GM21786 (cell line): ENCODE measurements around the gene MPPE1.
"Not testable (repeated sequence)": the region's sequence is repeated elsewhere in the genome, so short reads cannot be mapped to it uniquely, and the experiment has no call there.

Source experiments
- ATAC-seq: cut with Tn5 transposase; IDR thresholded peaks from one replicate; pipeline ENCODE4 v1.9.1; 2021; ENCODE audit not compliant: unreplicated experiment

Gene MPPE1

DNA sequence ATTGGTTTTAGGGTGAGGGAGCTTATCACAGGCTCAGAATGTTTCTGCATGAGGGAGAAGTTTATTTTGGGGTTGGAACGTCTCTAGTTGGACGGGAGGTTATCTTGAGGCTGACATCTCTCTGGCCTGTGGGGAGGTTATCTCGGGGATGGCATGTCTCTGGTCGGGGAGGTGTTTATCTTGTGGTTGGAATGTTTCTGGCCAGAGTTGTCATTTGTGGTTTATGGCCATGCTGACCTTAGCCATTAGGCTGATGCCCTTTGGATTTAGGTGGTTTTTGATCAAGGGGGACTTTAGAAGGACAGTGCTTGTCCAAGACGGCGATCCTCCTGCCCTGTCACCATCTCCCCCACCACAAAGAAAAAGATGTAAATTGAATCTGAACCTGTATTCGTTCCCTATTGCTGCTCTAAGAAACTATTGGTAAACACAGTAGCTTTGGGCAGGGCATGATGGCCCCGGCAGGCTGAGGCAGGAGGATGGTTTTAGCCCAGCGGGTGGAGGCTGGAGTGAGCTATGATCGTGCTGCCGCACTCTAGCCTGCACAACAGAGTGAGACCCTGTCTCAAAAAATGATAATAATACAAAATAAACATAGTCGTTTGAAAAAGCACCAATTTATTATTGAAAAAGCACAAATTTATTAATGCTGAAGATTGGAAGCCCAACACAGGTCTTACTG, 17.8 kb upstream of the MPPE1 start:
- ATAC-seq: no peak

DNA sequence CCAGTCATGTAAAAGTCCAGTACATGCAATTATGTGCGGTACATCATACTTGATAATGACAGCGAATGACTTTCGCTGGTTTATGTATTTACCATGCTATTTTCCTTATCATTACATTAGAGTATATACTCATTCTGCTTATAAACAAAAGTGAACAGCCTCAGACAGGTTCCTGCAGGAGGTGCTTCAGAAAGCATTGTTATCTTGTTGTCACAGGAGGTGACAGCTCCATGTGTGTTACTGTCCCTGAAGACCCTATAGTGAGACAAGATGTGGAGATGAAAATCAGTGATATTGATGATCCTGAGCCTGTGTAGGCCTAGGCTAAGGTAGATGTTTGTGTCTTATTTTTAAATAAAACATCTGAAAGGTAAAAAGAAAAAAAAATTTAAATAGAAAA, 15.3 kb upstream of the MPPE1 start:
- ATAC-seq: no peak

DNA sequence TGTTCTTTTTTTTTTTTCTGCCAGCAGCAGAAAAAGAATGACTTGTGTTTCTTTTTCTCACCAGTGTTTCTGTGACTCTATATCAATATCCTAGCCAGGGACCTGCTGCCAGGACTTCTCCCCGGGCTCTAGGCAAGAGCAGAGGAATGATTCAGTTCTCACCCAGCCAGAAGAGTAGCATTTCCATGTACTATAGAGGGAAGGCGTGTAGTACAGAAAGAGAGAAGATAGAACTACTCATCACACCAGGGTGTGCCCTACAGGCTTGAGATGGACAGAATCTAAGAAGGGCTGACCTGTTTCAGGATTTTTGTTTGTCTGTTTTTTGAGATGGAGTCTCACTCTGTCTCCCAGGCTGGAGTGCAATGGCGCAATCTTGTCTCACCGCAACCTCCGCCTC, 11.4 kb upstream of the MPPE1 start:
- not testable (repeated sequence) for ATAC-seq

DNA sequence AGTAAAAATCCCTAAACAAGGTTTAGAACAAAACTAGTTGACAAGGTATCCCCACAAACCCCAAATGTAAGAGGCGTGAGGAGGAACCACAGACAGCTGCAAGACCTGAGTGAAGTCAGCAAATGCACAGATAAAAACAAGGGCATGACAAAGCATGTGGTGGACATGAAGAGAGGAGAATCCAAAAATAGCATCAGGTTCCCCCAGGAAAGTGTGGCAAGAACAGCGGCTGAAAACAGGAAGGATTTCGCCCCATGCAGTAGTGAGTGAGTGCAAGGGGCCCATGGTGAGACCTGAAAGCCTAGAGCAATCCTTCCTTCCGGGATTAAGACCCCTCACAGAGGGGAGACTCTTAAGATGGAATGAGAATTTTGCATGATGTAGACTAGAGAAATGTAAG, 8.8 kb upstream of the MPPE1 start:
- ATAC-seq: not testable (repeated sequence)

DNA sequence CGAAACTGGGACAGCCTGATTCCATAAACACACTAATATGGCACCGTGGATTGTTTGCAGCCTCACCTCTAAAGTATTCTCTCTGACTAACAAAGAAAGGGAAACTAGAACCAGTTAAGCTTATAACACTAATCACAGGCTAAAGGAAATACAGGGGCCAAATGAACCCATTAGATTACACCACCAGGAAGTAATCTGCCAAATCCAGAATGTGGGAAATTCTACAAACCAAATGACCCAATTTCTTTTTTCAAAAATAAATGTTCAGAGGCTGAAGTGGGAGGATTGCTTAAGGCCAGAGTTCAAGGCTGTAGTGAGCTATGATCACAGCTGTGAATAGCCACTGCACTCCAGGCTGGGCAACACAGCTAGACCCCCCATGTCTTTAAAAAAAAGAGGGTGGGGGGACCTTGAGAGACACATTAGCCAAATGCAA, 1.5 kb upstream of the MPPE1 start:
- no peak for ATAC-seq

DNA sequence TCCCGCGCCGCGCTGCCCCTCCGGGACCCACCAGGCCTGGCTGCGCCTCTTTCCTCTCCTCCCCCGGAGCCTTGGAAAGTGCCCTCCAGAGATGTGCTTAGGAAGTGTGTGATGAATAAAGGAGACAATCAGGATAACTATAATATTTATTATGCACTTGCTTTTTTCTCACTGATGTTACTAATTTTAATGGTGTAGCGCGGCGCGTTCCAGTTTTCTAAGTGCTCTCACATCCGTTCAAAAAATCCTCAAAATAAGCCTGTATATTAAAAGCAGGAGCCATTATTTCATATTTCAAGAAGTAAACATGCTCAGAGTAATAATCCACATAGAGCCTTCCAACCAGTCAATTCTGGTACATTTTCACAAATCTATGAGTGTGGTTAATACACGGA, 941 bp upstream of the MPPE1 start:
- ATAC-seq: no peak

DNA sequence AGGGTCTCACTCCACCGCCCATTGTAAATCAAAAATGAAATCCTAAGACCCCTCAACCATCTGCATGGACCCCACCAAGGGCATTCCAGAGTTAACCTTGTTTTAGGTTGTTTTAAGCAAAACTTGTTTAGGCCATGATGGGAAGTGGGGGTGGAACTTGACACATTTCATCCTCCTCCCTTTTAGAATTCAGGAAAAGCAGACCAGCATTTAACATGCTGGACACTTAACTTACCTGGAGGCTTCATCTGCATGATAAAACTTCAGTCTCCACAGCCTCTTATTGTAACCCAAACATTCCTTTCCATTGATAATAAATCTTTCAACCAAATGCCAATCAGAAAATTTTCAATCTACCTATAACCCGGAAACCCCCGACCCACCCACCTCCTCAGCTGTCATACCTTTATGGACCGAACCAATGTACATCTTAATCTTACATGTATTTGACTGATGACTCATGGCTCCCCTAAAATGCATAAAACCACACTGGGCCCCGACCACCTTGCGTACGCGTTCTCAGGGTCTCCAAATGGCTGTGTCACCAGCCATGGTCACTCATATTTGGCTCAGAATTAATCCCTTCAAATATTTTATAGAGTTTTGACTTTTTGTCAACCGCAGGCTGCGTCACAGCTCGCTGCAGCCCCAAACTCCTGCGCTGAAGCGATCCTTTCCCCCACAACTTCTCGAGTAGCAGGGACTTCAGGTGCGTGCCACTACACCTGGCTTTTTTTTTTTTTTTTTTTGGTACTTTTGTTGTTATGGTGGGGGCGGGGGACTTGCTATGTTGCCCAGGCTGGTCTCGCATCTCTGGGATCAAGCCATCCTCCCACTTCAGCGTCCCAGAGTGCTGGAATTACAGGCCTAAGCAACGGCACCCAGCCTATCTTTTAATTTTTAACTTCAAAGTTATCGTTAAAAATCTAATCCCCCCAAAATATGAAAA, 917 bp downstream of the MPPE1 start:
- ATAC-seq: no peak

DNA sequence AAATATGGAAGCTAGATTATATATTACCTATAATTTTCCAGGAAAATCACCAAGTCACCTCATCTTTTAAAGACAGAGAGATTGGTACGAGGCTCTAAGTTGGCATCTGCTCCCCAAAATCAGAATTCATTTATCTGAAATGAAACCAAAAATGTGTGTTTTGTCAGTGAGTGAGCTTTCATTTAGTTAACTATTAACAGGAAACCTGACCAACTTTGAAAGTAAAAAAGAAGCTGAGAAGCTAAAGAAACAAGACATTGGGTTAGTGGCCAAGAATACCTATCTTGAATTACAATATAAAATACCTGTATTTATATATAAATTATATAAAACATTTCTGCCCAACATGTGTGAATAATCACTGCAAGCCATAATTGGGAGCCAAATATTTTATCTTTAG, 1.9 kb downstream of the MPPE1 start:
- no peak for ATAC-seq

DNA sequence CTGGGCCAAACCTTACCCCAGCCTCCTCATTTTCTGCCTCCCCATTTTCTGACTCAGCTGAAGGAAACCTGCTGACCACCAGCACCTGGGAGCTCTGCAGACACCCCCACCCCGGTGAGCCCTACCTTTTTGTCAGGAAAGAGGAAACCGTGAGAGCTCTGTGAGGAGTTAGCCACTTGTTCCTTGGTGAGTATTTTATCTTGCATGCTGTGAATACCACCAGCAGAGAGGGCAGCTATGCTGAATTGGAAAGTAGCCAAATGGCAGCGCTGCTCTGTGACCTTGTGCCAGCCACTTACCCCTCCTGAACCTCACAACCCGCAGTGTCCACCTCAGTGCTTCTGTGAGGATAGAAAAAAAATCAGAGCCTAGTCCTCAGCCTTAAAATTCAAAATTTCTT, 2.5 kb downstream of the MPPE1 start:
- ATAC-seq: no peak

DNA sequence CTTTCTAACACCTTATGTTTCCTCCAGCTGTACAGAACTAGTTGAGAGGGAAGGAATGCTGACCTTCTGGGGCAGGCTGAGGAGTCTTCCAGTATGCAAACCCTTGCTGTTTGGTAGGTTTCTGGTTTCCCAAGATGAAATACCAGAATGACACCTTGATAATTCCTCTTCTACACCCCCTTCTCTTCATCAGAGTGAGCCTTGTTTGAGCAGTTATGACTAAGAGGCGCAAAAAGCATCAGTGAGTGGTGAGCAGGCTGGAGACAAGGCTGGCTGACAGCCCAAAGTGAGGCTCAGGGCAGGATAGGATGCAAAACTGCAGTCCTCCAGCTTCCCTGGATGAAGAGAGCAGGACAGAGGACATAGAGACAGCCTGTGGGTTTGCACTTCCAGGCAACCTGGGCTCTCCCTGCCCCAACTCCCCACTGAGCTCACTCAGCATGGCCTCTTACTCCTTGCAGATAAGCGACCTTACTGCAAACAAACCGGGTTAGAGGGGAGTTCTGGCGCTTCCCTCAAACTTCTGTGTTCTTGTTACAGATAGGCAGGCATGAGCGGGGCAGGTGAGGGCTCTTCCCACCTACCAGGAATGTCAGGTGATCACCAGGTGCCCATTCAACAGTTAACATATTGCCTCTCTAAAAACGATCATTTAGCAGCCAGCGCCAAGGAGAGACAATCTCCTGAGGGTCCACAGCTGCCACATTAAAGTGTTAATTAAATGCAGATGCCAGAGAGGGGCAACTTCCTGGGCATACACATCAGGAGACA, 5.4 kb downstream of the MPPE1 start:
- no peak for ATAC-seq

DNA sequence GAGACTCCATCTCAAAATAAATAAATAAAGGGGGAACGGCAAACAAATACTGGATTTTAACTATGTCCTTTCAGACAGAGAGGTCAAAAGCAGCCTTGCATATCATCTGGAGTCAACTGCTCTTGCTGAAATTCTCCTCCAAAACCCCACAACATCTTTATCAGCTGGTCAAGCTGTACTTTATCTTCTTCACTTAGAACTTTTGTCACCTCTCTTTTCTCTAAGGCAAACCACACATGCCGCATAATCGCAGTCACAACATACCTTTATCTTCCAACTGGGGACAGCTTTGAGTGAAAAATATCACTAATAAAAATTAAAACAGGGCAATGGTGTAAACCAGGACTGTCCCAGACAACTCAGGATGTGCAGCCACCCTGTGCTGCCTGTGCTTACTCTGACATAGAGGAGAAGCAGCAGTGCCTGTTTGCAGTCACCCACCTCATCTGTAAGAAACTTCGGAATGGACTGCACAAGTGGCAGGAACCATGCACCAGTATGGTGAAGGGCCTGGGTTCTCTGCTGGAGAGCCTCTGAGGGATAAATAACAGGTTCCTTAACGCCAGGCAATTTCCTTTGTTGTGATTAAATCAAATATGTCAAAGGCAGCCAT, 6.2 kb downstream of the MPPE1 start:
- ATAC-seq: no peak

DNA sequence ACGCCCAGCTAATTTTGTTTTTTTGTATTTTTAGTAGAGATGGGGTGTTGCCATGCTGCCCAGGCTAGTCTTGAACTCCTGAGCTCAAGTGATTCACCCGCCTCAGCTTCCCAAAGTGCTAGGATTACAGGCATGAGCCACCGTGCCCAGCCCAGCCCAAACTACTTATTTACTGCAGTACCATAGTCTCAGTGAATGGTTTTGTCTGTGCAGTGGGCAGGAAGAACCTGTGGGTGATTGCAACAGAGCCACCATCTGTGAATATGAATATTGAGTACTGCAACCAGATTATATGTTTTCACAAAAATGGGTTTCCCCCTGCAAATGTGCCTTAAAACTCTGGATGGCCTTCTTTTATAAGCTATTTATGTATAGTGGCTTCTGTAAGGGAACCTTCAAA, 9.1 kb downstream of the MPPE1 start:
- no peak for ATAC-seq

DNA sequence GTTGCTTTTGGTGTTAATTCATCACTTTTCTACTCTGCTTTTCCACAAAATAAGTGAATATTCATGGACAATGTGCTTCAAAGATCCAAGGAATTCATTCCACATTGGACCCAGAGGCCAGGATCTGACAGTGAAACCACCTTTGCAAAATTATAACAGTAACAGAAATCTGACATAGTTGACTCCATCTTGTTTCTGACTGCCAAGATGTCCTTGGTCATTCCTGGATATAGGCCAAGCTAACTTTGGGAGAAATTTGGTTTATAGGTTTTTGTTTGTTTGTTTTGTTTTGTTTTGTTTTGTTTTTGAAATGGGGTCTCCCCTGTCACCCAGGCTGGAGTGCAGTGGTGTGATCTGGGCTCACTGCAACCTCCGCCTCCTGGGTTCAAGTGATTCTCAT, 10.3 kb downstream of the MPPE1 start:
- ATAC-seq: no peak

DNA sequence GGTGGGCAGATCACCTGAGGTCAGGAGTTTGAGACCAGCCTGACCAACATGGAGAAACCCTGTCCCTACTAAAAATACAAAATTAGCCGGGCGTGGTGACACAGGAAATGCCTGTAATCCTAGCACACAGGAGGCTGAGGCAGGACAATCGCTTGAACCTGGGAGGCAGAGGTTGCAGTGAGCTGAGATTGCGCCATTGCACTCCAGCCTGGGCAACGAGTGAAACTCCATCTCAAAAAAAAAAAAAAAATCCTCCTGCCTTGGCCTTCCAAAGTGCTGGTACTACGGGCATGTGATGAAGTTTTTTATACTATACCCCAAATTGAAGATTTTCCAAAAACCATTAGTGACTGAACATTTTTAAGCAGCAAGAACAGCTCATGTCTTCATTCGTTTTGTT, 15.7 kb downstream of the MPPE1 start:
- ATAC-seq: not testable (repeated sequence)

DNA sequence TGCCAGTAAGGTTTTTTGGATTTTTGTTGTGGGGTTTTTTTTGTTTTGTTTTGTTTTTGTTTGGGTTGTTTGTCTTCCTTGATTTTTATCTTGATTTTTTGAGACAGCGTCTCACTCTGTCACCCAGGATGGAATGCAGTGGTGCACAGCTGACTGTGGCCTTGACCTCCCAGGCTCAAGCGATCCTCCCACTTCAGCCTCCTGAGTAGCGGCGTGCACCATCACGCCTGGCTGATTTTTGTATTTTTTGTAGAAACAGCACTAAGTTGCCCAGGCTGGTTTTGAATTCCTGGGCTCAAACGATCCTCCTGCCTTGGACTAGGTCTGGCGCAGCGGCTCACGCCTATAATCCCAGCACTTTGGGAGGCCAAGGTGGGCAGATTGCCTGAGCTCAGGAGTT, 16.4 kb downstream of the MPPE1 start:
- no peak for ATAC-seq

DNA sequence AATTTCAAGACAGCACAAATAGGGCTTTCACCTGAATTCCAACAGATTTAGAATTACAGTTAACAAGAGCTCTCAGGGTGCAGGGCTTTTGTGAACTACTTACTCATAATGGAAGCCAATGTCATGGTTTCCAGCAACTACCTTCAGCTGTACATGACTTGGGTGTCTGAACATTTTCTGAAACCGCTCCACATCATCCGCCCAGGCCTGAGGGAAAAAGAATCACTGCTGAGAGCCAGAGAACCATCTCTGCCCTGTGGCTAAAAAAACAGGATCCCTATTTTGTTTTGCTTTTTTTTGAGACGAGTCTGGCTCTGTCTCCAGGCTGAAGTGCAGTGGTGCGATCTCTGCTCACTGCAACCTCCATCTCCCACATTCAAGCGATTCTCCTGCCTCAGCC, 18.8 kb downstream of the MPPE1 start:
- ATAC-seq: no peak

DNA sequence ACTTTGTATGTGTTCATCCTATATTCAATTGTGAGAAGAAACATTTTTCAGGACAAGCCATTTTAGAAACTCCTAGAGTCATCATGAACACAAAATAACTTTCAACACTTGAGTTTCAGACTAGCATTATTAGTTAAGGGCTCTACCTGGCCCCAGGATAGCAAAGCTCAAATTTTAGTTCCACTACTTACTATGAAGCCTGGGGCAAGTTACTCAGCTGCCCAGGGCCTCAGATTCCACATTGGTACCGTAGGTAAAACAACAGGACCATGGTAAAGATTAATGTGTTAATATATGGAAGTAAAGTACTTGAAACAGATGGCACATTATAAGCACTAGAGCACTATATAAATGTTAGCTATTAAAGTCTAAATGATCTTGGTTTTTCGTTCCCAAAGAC, 19.4 kb downstream of the MPPE1 start:
- ATAC-seq: no peak

DNA sequence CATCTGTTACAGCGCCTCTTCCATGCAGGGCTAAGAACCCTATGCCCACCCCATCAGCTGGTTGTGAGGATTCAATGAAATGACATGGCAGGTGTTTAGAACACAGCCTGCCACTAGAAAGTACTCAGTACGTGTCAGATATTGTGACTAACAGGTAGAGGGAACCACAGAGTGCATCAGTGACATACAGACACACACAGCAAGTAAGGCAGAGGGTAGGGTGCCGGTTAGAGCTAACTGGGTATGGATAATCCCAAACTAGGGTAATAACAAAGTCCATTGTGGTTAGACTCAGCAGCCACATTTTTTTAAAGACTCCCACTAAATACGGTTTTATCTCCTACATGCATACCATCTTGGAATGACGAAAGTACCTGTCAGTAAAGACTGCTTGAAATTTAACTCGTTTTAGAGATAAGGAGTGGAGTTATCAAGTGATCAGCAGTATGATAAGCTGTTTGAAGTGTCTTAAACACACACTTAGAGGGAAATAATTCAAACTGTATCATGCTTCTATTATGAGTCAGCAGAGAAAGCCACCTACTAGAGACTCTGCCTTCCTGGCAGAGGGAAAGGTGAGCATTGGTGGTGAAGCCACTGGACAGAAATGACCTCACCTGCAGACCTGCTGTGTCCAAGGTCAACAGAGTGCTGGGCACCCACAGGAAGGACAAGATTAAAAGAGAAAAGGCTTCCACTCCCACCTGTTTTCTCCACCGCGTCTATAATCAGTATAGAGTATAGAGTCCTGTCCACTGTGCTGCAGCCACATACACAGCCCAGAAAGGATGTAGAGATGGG, 20.6 kb downstream of the MPPE1 start:
- ATAC-seq: no peak

DNA sequence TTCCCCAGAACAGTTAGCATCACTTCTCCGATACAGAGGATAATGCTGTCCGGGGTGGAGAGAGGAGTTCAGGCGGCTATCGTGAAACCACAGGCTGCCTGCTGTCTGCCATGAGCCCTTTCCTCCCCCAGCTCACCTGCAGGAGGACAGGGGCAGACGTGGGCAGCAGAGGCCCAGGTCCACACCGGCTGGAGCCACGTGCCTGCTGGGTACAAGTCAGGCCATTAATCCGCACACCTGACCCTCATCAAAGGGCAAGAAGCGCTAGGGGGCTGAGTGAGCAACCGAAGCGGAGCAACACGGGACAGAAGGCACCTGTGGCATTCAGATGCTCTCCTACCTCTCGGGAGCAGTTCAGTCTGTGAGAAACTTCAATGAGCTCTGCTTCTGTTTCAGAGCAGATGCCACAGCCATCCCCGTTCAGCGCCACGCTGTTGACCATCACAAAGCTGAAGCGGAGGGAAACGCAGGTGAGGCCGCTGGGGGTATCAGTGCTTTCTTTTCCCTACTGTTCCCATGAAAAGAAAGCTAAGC, 21.5 kb downstream of the MPPE1 start:
- ATAC-seq: no peak

DNA sequence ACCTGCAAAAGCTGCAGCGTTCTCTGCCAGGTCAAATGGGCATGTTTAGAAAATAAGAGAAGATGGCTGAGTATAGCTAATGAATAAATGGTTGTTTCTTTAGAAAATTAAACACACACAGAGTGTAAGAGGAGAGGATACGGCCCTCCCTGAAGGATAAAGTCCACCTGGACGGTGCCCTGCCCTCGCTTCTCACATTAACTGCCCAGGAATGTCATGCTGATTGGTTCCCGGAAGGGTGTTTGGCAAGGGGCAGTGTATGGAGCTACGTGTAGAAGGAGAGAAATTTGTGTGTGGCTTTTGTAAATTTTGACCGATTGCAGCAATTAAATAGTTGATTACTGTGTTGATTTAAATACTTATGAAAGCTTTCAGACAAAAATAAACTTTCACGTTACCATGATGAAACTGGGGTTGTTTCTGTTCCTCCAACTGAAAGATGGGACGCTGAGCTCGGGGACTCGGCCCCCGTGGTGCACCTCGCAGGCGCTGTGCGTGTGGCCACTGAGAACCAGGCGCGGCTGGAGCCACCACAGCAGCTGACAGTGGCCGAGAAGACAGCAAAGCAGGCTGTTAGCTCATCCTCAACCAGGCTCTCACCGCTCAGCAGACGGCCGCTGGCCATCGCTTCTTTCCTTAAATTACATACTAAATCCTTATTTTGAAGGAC, 22.7 kb downstream of the MPPE1 start:
- no peak for ATAC-seq
